Measurements from ENCODE around the gene PSRC1. TPM values are rescaled to one million over a fixed set of nuclear protein-coding genes. Genes with fewer than 3 reads are reported as not detected.

The PSRC1 gene
- polyA plus RNA-seq, 1 of the 3 experiments (the other 2 are of a cell fraction): 19.4 TPM

DNA sequence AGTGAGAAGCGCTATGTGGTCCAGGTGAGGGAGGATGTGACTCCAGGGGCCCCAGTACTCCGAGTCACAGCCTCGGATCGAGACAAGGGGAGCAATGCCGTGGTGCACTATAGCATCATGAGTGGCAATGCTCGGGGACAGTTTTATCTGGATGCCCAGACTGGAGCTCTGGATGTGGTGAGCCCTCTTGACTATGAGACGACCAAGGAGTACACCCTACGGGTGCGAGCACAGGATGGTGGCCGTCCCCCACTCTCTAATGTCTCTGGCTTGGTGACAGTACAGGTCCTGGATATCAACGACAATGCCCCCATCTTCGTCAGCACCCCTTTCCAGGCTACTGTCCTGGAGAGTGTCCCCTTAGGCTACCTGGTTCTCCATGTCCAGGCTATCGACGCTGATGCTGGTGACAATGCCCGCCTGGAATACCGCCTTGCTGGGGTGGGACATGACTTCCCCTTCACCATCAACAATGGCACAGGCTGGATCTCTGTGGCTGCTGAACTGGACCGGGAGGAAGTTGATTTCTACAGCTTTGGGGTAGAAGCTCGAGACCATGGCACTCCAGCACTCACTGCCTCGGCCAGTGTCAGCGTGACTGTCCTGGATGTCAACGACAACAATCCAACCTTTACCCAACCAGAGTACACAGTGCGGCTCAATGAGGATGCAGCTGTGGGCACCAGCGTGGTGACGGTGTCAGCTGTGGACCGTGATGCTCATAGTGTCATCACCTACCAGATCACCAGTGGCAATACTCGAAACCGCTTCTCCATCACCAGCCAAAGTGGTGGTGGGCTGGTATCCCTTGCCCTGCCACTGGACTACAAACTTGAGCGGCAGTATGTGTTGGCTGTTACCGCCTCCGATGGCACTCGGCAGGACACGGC is 31.4 kb downstream of the PSRC1 start:
- Histone ChIP-seq H3K27me3 (ENCODE audit: insufficient read depth) (no peaks in the 10 kb centered on the region), H3K4me3 (ENCODE audit: low read depth in 2 of 2, low read length in 1 of 2) (no peak overlapping the region), H3K27ac (ENCODE audit: low read depth in 2 of 2, low read length in 1 of 2) (no peak overlapping the region), H3K4me1 (ENCODE audit: control insufficient read depth in 1 of 2, insufficient read depth in 2 of 2, low read depth in 1 of 2, low read length in 1 of 2) (peaks cover 0 to 54% of the 10 kb centered on the region in 2 experiments; a peak in 1 of 4 replicates), H3F3A (replicated peaks; ENCODE audit: insufficient read depth) (no peaks in the 10 kb centered on the region), H3K4me2 (no peak overlapping the region), H3K36me3 (replicated peaks in 1 of 2; ENCODE audit: control insufficient read depth in 1 of 2, insufficient read depth in 2 of 2, low read length in 1 of 2) (no peaks in the 10 kb centered on the region), H3K9me2 (no peaks in the 10 kb centered on the region), H3K9ac (no peak overlapping the region), H4K20me1 (ENCODE audit: insufficient read depth) (no peaks in the 10 kb centered on the region), H2AFZ (ENCODE audit: low read depth) (no peak overlapping the region), H3K79me2 (ENCODE audit: insufficient read depth) (no peaks in the 10 kb centered on the region), H3K9me3 (no peaks in the 10 kb centered on the region)
- CTCF ChIA-PET: interaction anchor here (0.9 to 5.2 kb wide), 5 partner anchors 11 to 280 kb away, joined by 4 to 30 read pairs (median 17); no protein-coding TSS in a partner anchor
- no peak for TF ChIP-seq JUND (IDR thresholded peaks at IDR 0.05)
- TF ChIP-seq RCOR1 (IDR thresholded peaks at IDR 0.05; ENCODE audit: low read length): no peak
- TF ChIP-seq POLR2AphosphoS5 (IDR thresholded peaks at IDR 0.05; ENCODE audit: low read depth, low read length): no peak
- no peak for TF ChIP-seq RAD21 (IDR thresholded peaks at IDR 0.05; ENCODE audit: low read length)
- no peak for TF ChIP-seq MXI1 (IDR thresholded peaks at IDR 0.05; ENCODE audit: low read depth, low read length)
- TF ChIP-seq, protein P1, sequence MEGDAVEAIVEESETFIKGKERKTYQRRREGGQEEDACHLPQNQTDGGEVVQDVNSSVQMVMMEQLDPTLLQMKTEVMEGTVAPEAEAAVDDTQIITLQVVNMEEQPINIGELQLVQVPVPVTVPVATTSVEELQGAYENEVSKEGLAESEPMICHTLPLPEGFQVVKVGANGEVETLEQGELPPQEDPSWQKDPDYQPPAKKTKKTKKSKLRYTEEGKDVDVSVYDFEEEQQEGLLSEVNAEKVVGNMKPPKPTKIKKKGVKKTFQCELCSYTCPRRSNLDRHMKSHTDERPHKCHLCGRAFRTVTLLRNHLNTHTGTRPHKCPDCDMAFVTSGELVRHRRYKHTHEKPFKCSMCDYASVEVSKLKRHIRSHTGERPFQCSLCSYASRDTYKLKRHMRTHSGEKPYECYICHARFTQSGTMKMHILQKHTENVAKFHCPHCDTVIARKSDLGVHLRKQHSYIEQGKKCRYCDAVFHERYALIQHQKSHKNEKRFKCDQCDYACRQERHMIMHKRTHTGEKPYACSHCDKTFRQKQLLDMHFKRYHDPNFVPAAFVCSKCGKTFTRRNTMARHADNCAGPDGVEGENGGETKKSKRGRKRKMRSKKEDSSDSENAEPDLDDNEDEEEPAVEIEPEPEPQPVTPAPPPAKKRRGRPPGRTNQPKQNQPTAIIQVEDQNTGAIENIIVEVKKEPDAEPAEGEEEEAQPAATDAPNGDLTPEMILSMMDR (IDR thresholded peaks at IDR 0.05): no peak
- TF ChIP-seq EZH2phosphoT487 (IDR thresholded peaks at IDR 0.05; ENCODE audit: borderline replicate concordance, low read depth): no peak
- TF ChIP-seq FOXM1 (IDR thresholded peaks at IDR 0.05; ENCODE audit: low read depth): no peak
- TF ChIP-seq, protein P2, sequence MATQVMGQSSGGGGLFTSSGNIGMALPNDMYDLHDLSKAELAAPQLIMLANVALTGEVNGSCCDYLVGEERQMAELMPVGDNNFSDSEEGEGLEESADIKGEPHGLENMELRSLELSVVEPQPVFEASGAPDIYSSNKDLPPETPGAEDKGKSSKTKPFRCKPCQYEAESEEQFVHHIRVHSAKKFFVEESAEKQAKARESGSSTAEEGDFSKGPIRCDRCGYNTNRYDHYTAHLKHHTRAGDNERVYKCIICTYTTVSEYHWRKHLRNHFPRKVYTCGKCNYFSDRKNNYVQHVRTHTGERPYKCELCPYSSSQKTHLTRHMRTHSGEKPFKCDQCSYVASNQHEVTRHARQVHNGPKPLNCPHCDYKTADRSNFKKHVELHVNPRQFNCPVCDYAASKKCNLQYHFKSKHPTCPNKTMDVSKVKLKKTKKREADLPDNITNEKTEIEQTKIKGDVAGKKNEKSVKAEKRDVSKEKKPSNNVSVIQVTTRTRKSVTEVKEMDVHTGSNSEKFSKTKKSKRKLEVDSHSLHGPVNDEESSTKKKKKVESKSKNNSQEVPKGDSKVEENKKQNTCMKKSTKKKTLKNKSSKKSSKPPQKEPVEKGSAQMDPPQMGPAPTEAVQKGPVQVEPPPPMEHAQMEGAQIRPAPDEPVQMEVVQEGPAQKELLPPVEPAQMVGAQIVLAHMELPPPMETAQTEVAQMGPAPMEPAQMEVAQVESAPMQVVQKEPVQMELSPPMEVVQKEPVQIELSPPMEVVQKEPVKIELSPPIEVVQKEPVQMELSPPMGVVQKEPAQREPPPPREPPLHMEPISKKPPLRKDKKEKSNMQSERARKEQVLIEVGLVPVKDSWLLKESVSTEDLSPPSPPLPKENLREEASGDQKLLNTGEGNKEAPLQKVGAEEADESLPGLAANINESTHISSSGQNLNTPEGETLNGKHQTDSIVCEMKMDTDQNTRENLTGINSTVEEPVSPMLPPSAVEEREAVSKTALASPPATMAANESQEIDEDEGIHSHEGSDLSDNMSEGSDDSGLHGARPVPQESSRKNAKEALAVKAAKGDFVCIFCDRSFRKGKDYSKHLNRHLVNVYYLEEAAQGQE (IDR thresholded peaks at IDR 0.05; ENCODE audit: low read depth, low read length): no peak
- no peak for TF ChIP-seq FOXJ3 (CRISPR knock-in tag; IDR thresholded peaks at IDR 0.05)
- TF ChIP-seq ELF1 (IDR thresholded peaks at IDR 0.05): no peak
- no peak for TF ChIP-seq EP300 (IDR thresholded peaks at IDR 0.05; ENCODE audit: borderline replicate concordance in 1 of 2, low read depth in 1 of 2, low read length in 1 of 2)
- no peak for TF ChIP-seq YY1 (IDR thresholded peaks at IDR 0.05; ENCODE audit: low read depth)
- TF ChIP-seq GABPA (IDR thresholded peaks at IDR 0.05; ENCODE audit: low read depth): no peak
- POLR2A ChIA-PET: interaction anchor here (2.9 kb wide), 1 partner anchor 12 kb away, joined by 20 read pairs; no protein-coding TSS in a partner anchor
- WGBS (ENCODE audit: low lambda C conversion rate): 97% methylated on average over 19 of the region's 32 CpGs
- DNase-seq: peak; percentile 4

Measured in SK-N-SH (cell line).